Measurements from ENCODE around the gene SLAIN2. TPM values are rescaled to one million over a fixed set of nuclear protein-coding genes. Genes with fewer than 3 reads are reported as not detected.

Gene SLAIN2
- total RNA-seq, 1 experiment from 2014 or later = 30.8 TPM

DNA sequence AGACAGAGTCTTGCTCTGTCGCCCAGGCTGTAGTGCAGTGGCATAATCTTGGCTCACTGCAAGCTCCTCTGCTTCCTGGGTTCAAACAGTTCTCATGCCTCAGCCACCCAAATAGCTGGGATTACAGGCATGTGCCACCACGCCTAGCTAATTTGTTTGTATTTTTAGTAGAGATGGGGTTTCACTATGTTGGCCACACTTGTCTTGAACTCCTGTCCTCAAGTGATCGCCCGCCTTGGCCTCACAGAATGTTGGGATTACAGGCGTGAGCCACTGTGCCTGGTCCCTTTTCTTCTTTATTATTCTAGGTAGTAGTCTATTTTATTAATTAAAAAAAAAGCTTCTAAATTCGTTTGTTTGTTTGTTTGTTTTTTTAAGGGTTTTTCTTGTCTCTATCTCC, 59.1 kb downstream of the SLAIN2 start:
- no peaks in the 10 kb centered on the region for H3K79me1 ChIP-seq (ENCODE audit: insufficient read depth, low read depth, low read length, poor library complexity, severe bottlenecking)
- Mint-ChIP-seq H3K36me3 (ENCODE audit: insufficient read depth in 1 of 3, low read depth in 3 of 3) (peaks cover 17 to 24% (median 20%) of the 10 kb centered on the region in 3 experiments), H3K9me3 (no peaks in the 10 kb centered on the region), H3K4me3 (no peak overlapping the region), H3K27me3 (ENCODE audit: low read depth) (no peaks in the 10 kb centered on the region), H3K4me1 (peaks cover 21 to 22% of the 10 kb centered on the region in 2 experiments), H3K27ac (no peak overlapping the region)
- H3K56ac ChIP-seq (ENCODE audit: insufficient read length, low read depth, low read length) = no peak overlapping the region
- no peak overlapping the region for H2BK15ac ChIP-seq (ENCODE audit: low read depth, low read length)
- H3K23ac ChIP-seq (ENCODE audit: insufficient read length, low read depth, low read length) = no peak overlapping the region
- no peaks in the 10 kb centered on the region for H4K20me1 ChIP-seq (ENCODE audit: control insufficient read depth, insufficient read depth, insufficient read length)
- H3K9me3 ChIP-seq (ENCODE audit: control insufficient read depth, low read depth, low read length) = no peaks in the 10 kb centered on the region
- no CpG with 5 or more reads among the region's 6 CpGs for WGBS (ENCODE audit: extremely low coverage, insufficient read length, low lambda C conversion rate)
- no peaks in the 10 kb centered on the region for H3K4me1 ChIP-seq (ENCODE audit: insufficient read depth, low read length)
- no peak overlapping the region for H3K27ac ChIP-seq (ENCODE audit: insufficient read length, low read depth, low read length)
- no peaks in the 10 kb centered on the region for H3K79me2 ChIP-seq (ENCODE audit: insufficient read depth, low read length)
- no peak overlapping the region for H2BK120ac ChIP-seq (ENCODE audit: low read depth, low read length, poor library complexity, severe bottlenecking)
- H3K14ac ChIP-seq (ENCODE audit: insufficient read depth, low read length) = no peak overlapping the region
- no peak overlapping the region for H2AK5ac ChIP-seq (ENCODE audit: insufficient read length, low read length)
- H3K23me2 ChIP-seq (ENCODE audit: insufficient read length, low read depth, low read length, poor library complexity, severe bottlenecking) = no peaks in the 10 kb centered on the region
- no peak overlapping the region for H3T11ph ChIP-seq (ENCODE audit: low read length)
- H3K27me3 ChIP-seq (ENCODE audit: insufficient read depth, low read length) = no peaks in the 10 kb centered on the region
- H3K18ac ChIP-seq (ENCODE audit: insufficient read length, low read depth, low read length) = no peak overlapping the region
- H4K5ac ChIP-seq (ENCODE audit: insufficient read length, low read depth, low read length) = no peak overlapping the region
- H2BK5ac ChIP-seq (ENCODE audit: insufficient read length, low read length) = no peak overlapping the region
- no peak overlapping the region for H3K4ac ChIP-seq (ENCODE audit: low read depth, low read length)
- H3K4me2 ChIP-seq (ENCODE audit: insufficient read depth, insufficient read length, low read length) = no peak overlapping the region
- H2BK12ac ChIP-seq (ENCODE audit: insufficient read length, low read depth, low read length) = no peak overlapping the region
- no peak overlapping the region for H2BK20ac ChIP-seq (ENCODE audit: low read depth, low read length, poor library complexity, severe bottlenecking)
- no peak overlapping the region for H4K91ac ChIP-seq (ENCODE audit: insufficient read length, low read depth, low read length)
- TF ChIP-seq, protein P1, sequence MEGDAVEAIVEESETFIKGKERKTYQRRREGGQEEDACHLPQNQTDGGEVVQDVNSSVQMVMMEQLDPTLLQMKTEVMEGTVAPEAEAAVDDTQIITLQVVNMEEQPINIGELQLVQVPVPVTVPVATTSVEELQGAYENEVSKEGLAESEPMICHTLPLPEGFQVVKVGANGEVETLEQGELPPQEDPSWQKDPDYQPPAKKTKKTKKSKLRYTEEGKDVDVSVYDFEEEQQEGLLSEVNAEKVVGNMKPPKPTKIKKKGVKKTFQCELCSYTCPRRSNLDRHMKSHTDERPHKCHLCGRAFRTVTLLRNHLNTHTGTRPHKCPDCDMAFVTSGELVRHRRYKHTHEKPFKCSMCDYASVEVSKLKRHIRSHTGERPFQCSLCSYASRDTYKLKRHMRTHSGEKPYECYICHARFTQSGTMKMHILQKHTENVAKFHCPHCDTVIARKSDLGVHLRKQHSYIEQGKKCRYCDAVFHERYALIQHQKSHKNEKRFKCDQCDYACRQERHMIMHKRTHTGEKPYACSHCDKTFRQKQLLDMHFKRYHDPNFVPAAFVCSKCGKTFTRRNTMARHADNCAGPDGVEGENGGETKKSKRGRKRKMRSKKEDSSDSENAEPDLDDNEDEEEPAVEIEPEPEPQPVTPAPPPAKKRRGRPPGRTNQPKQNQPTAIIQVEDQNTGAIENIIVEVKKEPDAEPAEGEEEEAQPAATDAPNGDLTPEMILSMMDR (conservative IDR thresholded peaks at IDR 0.05) = no peak
- no peak for DNase-seq
- no peak overlapping the region for H2AFZ ChIP-seq (ENCODE audit: low read length)
- H3K9ac ChIP-seq (ENCODE audit: extremely low read depth, insufficient read length, low read length) = no peak overlapping the region
- H4K8ac ChIP-seq (replicated peaks; ENCODE audit: insufficient read length, low read depth, low read length) = no peak overlapping the region

Measured in H9 (cell line).